Adipose tissue (tissue), 3 donors: ENCODE results near the gene LSM7. TPM values are rescaled to one million over a fixed set of nuclear protein-coding genes. Genes with fewer than 3 reads are reported as not detected.
A peak's percentile ranks its signal among the peaks of the same experiment; 100 is the strongest.
"Not testable (repeated sequence)": the region's sequence is repeated elsewhere in the genome, so short reads cannot be mapped to it uniquely, and the experiment has no call there.

ENCODE experiments used
- H3K27ac ChIP-seq: one replicate; pipeline ENCODE4 v1.5.1; 2013; ENCODE audit warnings: low read depth, low read length
- WGBS, 3 donors: extraction: QIAGEN DNeasy Blood & Tissue Kit; methylation state at CpG; one replicate each; pipeline ENCODE4 v1.1.7; 2013; 5-methylcytosine and 5-hydroxymethylcytosine counted together
- polyA plus RNA-seq, 3 donors: library from polyadenylated mRNA; stranded (reverse); fragments of 200-250 nt; gene quantifications; one replicate each; pipeline ENCODE4 v1.2.3, GENCODE V29; 2013
- donor health status: healthy with polysubstance abuse.
- donor health status: Bipolar disorder and iron deficiency.
- donor health status: healthy.

Gene LSM7
- polyA plus RNA-seq, 3 donors = 97.8 to 222 (median 149) TPM

DNA sequence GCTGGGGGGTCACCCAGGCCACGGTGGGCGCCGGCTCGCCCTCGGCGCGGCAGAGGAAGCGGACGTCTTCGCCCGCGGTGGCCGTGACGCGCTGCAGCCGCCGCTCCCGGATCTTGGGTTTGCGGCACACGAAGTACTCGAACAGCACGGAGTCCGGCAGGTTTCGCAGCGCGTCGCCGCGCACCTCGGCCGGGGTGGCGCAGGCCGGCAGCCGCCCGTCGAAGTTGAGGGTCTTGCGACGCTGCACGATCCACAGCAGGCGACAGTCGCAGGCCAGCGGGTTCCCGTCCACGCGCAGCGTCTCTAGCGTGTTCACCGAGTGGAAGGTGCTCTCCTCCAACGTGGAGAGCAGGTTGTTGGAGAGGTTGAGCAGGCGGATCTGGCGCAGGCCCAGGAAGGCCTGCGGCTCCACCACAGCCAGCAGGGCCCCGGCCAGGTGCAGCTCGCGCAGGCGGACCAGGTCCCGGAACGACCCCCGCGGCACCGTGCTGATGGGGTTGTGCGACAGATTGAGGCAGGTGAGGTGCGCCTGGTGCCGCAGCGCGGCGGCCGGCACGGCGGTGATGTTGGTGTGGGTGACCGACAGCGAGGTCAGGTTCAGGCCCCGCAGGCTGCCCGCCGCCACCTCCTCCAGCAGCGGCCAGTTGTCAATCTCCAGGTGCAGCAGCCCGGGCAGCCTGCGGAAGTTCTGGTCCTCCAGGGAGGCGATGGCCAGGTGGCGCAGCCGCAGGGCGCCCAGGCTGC is 37.8 kb downstream of the LSM7 start:
- no peak overlapping the region for H3K27ac ChIP-seq
- 1 to 3% (median 1%) methylated on average over 68 to 82 of the region's 82 CpGs for WGBS, 3 donors

DNA sequence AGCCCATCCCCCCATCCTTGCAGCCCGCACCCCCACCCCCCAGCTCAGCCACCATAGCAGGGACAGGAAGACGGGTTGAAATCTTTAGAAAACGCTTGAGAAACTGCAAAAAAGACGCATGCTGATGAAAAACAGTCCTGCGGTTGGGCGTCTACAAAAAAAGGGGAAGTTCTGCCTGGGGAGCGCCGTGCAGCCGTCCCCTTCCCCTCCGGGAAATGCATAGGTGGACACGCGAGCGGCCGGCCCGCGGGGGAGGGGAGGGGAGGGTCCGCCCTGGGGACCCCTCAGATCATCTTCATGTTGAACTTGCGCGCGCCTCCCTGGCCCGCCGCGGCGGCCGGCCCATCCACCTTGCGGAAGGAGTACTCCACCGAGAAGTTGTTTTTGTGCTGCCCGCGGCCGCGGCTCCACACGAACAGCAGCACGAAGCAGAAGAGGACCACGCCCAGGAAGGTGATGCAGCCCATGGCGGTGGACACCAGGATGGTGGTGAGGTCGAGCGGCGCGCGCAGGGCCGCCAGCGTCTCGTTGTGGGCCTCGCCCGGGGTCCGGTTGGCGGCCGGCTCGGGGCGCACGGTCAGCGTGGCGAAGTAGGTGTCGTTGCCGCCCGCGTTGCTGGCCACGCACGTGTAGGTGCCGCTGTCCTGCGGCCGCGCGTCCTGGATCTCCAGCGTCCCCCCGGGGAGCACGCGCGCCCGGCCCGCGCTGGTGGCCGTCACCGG is 38.5 kb downstream of the LSM7 start:
- 1% methylated on average over 63 to 72 of the region's 74 CpGs for WGBS, 3 donors
- no peak overlapping the region for H3K27ac ChIP-seq

- peak overlapping the region; percentile 26 for H3K27ac ChIP-seq
- 42 to 54% (median 45%) methylated on average over 25 to 28 of the region's 28 CpGs for WGBS, 3 donors
Measured at GRCh38 chr19:2288818-2289713, 39.3 kb downstream of the LSM7 start.

GRCh38 chr19:2288338-2288817 is 40.0 kb downstream of the LSM7 start:
- no peak overlapping the region for H3K27ac ChIP-seq
- WGBS, 3 donors = 76 to 83% (median 82%) methylated on average over 16 to 17 of the region's 17 CpGs

DNA sequence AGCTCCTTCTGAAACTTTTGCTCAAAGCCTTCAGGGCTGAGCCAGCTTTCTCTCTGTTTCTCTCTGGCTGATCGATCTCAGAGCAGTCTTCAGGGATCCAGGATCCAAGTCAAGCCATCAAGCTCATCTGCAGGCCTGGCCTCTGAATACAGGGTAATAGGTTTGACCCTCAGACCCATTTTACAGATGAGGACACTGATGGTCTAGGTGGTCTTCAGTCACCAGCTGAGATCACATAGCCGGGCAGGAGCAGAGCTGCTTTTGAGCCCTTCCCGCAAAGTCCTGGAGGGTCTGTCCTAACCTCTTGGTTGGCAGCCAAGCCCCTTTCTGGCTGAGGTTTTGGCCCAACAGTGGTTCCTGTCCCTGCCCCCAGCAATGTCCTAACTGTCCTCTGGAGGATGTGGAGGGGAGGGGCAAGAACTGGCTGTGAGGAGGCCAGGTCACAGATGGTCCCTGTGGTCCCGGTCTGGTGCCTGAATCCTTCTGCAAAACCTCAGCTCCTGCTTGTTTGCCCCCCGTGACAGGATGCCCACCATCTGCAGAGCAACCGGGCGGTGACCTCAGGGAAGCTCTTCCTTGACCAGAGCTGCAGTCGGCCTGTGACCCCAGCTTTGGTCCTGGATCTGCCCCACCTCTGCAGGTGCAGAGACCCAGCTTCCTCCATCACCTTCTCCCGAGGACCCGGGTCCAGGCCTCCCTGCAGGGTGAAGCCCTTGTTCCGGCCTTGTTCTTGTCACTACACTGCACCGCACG is 40.6 kb downstream of the LSM7 start:
- no peak overlapping the region for H3K27ac ChIP-seq
- 53 to 83% (median 56%) methylated on average over 13 of the region's 13 CpGs for WGBS, 3 donors

GRCh38 chr19:2286402-2287140 is 41.8 kb downstream of the LSM7 start:
- 78 to 87% (median 86%) methylated on average over 20 of the region's 20 CpGs for WGBS, 3 donors
- H3K27ac ChIP-seq = no peak overlapping the region

DNA sequence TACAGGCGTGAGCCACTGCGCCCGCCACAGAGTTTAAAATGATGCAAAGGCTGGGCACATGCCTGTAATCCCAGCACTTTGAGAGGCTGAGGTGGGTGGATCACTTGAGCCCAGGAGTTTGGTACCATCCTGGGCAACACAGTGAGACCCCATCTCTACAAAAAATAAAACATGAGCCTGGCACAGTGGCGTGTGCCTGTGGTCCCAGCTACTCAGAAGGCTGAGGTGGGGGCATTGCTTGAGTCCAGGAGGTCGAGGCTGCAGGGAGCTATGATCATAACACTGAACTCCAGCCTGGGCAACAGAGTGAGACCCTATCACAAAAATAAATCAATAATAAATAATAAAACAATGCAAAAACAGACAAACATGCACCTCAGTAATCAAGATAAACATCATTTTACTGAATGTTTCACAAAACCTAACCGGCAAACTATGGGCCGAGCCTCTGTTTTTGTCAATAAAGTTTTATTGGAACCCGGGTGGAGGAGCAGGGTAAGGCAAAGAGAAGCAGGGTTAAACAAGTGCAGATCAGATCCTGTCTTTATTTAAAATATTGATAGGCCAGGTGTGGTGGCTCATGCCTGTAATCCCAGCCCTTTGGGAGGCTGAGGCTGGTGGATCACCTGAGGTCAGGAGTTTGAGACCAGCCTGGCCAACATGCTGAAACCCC is 44.4 kb downstream of the LSM7 start:
- no peak overlapping the region for H3K27ac ChIP-seq
- 95 to 97% (median 96%) methylated on average over 8 of the region's 8 CpGs for WGBS, 3 donors

DNA sequence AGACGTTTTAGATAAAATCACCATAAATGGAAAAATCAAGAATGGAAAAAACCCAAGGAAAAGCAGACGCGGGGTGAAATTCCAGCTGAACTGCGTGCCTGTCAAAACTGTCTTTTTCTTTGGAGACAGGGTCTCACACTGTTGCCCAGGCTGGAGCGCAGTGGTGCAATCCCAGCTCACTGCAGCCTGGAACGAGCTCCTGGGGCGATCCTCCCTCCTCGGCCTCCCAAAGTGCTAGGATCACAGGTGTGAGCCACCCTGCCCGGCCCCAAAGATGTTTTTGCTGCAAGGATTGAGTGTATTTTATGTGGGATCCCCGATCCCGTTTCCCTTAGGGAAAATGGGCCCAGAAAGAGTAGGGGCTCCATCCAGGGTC is 45.5 kb downstream of the LSM7 start:
- H3K27ac ChIP-seq = no peak overlapping the region
- WGBS, 3 donors = 69 to 76% (median 74%) methylated on average over 11 of the region's 11 CpGs

- no peak within 1 kb of the TSS for H3K27ac ChIP-seq
- WGBS, 3 donors = 7 to 31% (median 8%) methylated on average over 41 of the region's 41 CpGs
Measured at GRCh38 chr19:2282062-2282861, 46.1 kb downstream of the LSM7 start, which contains the start of gene PEAK3. TSS of gene PEAK3 (minus strand) at chr19:2282175. CDS start at chr19:2280931, 1,244 bp downstream.

GRCh38 chr19:2281265-2282061 is 46.9 kb downstream of the LSM7 start:
- WGBS, 3 donors = 14 to 44% (median 16%) methylated on average over 13 to 16 of the region's 16 CpGs
- not testable (repeated sequence) for H3K27ac ChIP-seq

- no peak overlapping the region for H3K27ac ChIP-seq
- 60 to 80% (median 78%) methylated on average over 25 to 26 of the region's 26 CpGs for WGBS, 3 donors
Measured at GRCh38 chr19:2280633-2281264, 47.6 kb downstream of the LSM7 start.

DNA sequence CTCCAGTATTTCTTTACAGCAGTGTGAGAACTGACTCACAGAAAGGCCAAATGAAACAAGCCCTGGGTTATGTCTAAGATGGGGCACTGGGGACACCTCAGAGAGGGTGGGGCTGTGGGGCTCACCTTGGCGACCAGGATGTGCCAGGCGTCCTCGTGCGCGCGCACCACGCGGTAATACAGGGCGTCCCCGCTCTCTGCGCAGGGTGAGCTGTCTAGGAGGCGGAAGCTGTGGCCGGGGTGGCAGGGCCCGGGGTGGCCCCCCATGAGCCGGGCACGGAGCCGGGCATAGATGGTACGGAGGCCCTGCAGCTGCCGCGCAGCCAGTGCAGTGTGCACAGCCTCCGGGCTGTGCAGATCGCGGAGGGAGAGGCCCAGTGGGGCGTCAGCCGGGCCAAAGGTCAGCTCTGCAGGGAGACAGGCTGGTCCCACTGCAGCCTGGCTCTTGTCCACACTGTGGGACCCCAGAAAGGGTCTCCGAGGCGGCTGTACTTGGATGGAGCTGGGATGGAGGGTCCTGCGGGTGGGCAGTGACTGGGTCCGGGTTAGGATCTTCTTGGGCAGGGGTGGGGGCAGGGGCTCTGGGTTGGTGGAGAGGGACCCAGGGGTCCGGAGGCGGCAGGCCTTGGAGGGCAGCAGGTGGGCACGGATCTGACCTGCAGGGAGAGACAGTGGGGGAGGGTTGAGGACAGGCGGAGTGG is 49.8 kb downstream of the LSM7 start:
- no peak overlapping the region for H3K27ac ChIP-seq
- WGBS, 3 donors = 83 to 88% (median 88%) methylated on average over 28 to 33 of the region's 33 CpGs

DNA sequence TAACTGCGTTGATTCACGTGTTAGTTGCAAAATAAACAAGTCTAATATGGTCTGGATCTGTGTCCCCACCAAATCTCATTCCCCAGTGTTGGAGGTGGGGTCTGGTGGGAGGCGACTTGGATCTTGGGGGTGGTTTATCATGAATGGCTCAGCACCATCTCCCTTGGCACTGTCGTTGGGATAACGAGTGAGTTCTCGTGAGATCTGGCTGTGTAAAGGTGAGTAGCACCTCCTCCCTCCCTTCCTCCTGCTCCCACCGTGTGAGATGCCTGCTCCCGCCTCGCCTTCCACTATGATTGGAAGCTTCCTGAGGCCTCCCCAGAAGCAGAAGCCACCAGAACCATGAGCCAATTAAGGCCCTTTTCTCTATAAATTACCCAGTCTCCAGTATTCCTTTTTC is 51.2 kb downstream of the LSM7 start:
- WGBS, 3 donors = 81 to 82% (median 81%) methylated on average over 9 of the region's 9 CpGs
- no peak overlapping the region for H3K27ac ChIP-seq

DNA sequence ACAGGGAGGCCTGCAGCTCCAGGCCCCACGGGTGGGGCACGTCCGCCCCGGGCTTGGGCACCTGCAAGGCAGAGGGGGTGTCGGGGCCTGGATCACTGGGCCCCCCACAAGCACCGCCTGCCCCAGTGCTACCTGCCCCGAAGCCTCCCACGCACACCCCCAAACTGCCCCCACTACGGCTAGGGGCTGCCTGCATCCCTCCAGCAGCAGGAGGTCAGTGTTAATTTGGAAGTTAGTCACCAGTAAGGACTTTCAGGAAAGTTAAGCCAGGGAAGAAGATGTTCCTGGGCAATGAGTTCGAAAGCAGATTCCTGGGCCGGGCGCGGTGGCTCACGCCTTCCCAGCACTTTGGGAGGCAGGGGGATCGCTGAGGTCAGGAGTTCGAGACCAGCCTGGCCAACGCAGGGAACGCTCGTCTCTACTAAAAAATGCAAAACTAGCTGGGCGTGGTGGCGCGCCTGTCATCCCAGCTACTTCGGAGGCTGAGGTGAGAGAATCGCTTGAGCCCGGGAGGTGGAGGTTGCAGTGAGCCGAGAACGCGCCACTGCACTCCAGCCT is 51.9 kb downstream of the LSM7 start:
- WGBS, 3 donors = 88 to 92% (median 88%) methylated on average over 28 of the region's 28 CpGs
- H3K27ac ChIP-seq = no peak overlapping the region
